ENCODE measurements around the gene FOXJ1. TPM values are rescaled to one million over a fixed set of nuclear protein-coding genes. Genes with fewer than 3 reads are reported as not detected.

Gene FOXJ1
- total and polyA plus RNA-seq, 3 donors from 2014 or later, result 22.9 to 30.5 (median 29.4) TPM

DNA sequence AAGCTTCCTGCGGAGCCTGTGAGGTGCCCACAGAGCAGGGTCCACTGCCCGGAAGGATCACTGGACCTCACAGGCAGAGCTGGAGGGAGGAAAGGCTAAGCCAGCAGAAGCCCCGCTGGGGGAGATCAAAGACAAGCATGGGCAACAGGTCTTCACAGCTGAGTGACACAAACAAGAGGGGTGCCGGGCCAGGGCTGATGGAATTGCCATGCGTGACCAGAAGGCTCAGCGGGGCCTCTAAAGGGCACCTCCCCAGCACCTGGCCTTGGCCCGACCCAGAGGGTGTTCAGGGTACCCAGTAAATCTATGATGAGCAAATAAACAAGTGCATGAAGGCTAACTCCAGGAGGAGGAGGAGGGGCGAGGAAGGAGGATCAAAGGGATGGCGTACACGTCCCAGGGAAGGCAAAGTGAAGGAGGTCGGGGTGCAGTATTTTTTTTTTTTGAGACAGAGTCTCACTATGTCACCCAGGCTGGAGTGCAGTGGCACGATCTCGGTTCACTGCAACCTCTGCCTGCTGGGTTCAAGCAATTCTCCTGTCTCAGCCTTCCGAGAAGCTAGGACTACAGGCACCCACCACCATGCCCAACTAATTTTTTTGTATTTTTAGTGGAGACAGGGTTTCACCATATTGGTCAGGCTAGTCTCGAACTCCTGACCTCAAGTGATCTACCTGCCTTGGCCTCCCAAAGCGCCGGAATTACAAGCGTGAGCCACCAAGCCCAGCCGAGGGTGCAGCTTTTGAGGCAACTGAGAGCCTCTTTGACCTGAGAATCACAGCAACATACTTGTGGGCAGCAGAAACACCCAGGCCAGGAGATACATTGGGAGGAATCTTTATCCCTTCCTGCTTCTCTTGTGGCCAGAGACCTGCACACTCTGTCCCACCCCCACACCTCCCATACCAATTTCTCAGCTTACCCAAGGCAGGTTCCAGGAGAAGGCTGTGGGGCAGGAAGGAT lies 21.4 kb downstream of the FOXJ1 start:
- H3K27me3 ChIP-seq, result no peaks in the 10 kb centered on the region
- no peaks in the 10 kb centered on the region for H3K9me3 ChIP-seq
- no peaks in the 10 kb centered on the region for H3K36me3 ChIP-seq (ENCODE audit: low read depth, missing control alignments)
- no peak for DNase-seq
- 89 to 92% methylated on average over 19 of the region's 19 CpGs for WGBS, 2 donors
- no peak overlapping the region for H3K4me3 ChIP-seq
- no peak for TF ChIP-seq POLR2A (IDR thresholded peaks at IDR 0.05)
- TF ChIP-seq, protein P1, sequence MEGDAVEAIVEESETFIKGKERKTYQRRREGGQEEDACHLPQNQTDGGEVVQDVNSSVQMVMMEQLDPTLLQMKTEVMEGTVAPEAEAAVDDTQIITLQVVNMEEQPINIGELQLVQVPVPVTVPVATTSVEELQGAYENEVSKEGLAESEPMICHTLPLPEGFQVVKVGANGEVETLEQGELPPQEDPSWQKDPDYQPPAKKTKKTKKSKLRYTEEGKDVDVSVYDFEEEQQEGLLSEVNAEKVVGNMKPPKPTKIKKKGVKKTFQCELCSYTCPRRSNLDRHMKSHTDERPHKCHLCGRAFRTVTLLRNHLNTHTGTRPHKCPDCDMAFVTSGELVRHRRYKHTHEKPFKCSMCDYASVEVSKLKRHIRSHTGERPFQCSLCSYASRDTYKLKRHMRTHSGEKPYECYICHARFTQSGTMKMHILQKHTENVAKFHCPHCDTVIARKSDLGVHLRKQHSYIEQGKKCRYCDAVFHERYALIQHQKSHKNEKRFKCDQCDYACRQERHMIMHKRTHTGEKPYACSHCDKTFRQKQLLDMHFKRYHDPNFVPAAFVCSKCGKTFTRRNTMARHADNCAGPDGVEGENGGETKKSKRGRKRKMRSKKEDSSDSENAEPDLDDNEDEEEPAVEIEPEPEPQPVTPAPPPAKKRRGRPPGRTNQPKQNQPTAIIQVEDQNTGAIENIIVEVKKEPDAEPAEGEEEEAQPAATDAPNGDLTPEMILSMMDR (IDR thresholded peaks at IDR 0.05), result no peak
- intact Hi-C loops (cut with DNase I; ENCODE audit: low total_unique reads), result loop anchor here (5.0 kb wide), 1 partner anchor 163 kb away; no protein-coding TSS in a partner anchor
- H3K4me1 ChIP-seq, result peaks cover 6% of the 10 kb centered on the region
- H3K27ac ChIP-seq, result no peak overlapping the region

DNA sequence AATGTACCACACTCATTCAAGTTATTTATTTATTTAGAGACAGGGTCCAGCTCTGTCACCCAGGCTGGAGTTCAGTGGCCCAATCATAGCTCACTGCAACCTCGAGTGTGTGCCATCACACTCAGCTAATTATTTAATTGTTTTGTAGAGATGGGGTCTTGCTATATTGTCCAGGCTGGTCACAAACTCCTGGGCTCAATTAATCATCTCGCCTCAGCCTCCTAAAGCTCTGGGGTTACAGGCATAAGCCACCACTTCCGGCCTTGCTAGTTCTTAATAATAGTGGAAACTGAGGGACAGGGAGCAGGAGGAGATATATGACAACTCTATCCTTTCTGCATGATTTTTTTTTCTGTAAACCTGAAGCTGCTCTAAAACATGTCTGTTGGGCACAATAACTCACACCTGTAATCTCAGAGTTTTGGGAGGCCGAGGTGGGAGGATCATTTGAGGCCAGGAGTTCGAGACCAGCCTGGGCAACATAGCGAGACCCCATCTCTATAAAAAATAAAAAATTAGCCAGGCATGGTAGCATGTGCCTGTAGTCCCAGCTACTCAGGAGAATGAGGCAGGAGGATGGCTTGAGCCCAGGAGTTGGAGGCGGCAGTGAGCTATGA lies 25.8 kb downstream of the FOXJ1 start:
- 89 to 91% methylated on average over 7 of the region's 7 CpGs for WGBS, 2 donors
- Histone ChIP-seq H3K4me3 (no peak overlapping the region), H3K4me1 (no peaks in the 10 kb centered on the region), H3K27ac (no peak overlapping the region), H3K36me3 (ENCODE audit: low read depth, missing control alignments) (no peaks in the 10 kb centered on the region), H3K9me3 (no peaks in the 10 kb centered on the region), H3K27me3 (no peaks in the 10 kb centered on the region)
- intact Hi-C loops (cut with DNase I; ENCODE audit: low total_unique reads), result no loop called here
- no peak for DNase-seq
- TF ChIP-seq, protein P1 (IDR thresholded peaks at IDR 0.05), result no peak
- no peak for TF ChIP-seq POLR2A (IDR thresholded peaks at IDR 0.05)

DNA sequence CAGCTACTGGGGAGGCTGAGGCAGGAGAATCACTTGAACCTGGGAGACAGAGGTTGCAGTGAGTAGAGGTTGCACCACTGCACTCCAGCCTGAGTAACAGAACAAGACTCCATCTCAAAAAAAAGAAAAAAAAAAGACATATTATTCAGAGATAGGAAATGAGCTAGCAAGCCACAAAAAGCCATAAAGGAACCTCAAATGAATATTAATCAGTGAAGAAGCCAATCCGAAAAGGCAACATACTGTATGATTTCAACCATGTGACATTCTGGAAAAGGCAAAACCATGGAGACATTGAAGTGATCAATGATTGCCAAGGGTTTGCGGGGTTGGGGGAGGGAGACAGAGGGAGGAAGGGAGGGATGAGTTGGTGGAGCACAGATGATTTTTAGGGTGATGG lies 29.1 kb downstream of the FOXJ1 start:
- H3K4me1 ChIP-seq, result no peaks in the 10 kb centered on the region
- TF ChIP-seq, protein P1 (IDR thresholded peaks at IDR 0.05), result no peak
- no peak for TF ChIP-seq POLR2A (IDR thresholded peaks at IDR 0.05)
- no peak overlapping the region for H3K27ac ChIP-seq
- DNase-seq, result no peak
- H3K36me3 ChIP-seq (ENCODE audit: low read depth, missing control alignments), result no peaks in the 10 kb centered on the region
- WGBS, 2 donors, result 89 to 92% methylated on average over 2 of the region's 2 CpGs
- H3K9me3 ChIP-seq, result no peaks in the 10 kb centered on the region
- H3K27me3 ChIP-seq, result no peaks in the 10 kb centered on the region
- H3K4me3 ChIP-seq, result no peak overlapping the region
- intact Hi-C loops (cut with DNase I; ENCODE audit: low total_unique reads), result no loop called here

DNA sequence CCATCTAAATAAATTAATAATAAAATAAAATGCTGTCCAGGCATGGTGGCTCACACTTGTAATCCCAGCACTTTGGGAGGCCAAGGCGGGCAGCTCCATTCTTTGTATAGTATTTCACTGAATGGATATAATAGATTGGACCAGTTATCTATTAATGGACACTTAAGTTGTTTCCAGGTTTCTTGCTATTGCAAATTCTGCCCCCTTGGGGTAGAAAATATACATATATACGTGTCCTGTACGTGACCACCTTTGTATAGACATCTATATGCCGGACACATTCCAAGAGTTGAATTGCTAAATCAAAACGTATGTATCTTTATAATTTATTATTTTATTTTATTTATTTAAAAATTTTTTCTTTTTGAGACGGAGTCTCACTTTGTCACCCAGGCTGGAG lies 33.5 kb downstream of the FOXJ1 start:
- H3K36me3 ChIP-seq (ENCODE audit: low read depth, missing control alignments), result no peaks in the 10 kb centered on the region
- peaks cover 4% of the 10 kb centered on the region for H3K4me1 ChIP-seq
- 85 to 90% methylated on average over 6 of the region's 6 CpGs for WGBS, 2 donors
- no peak overlapping the region for H3K27ac ChIP-seq
- no peak for TF ChIP-seq POLR2A (IDR thresholded peaks at IDR 0.05)
- TF ChIP-seq, protein P1 (IDR thresholded peaks at IDR 0.05), result peak in 2 of 3 experiments; percentile 11 to 17
- no peak for DNase-seq
- no peak overlapping the region for H3K4me3 ChIP-seq
- no peaks in the 10 kb centered on the region for H3K9me3 ChIP-seq
- H3K27me3 ChIP-seq, result no peaks in the 10 kb centered on the region
- intact Hi-C loops (cut with DNase I; ENCODE audit: low total_unique reads), result no loop called here

Data from testis (tissue), 3 donors.